Neural cell (in vitro differentiated cells): ENCODE data around the gene BMI1. TPM values are rescaled to one million over a fixed set of nuclear protein-coding genes. Genes with fewer than 3 reads are reported as not detected.

Experiments used
- H2AFZ ChIP-seq: fragments of 200-600, 300-800 bp; sonication (generic), shearing (Covaris generic); 2 replicates; pipeline ENCODE4 v1.6.0; 2014; ENCODE audit warnings: low read depth, mild to moderate bottlenecking, antibody characterized with exemption, low read length, moderate library complexity
- H3F3A ChIP-seq: fragments of 200-600 bp; shearing (Covaris generic); 2 replicates; pipeline ENCODE4 v1.6.1; 2016; ENCODE audit warnings: mild to moderate bottlenecking, moderate library complexity, mixed read lengths, antibody characterized with exemption, low read length; ENCODE audit not compliant: insufficient read depth, poor library complexity, severe bottlenecking
- H3K27ac ChIP-seq: fragments of 200-600, 300-800 bp; sonication (generic), shearing (Covaris generic); 2 replicates; pipeline ENCODE4 v1.5.1; 2014; ENCODE audit warnings: mild to moderate bottlenecking, low read length, moderate library complexity
- H3K27me3 ChIP-seq: fragments of 300-800, 200-600 bp; sonication (generic), shearing (Covaris generic); 2 replicates; pipeline ENCODE4 v1.6.0; 2014; ENCODE audit warnings: mild to moderate bottlenecking, low read depth, low read length, moderate library complexity; ENCODE audit not compliant: insufficient read depth
- H3K36me3 ChIP-seq: fragments of 300-800, 200-600 bp; sonication (generic), shearing (Covaris generic); 2 replicates; pipeline ENCODE4 v1.5.1; 2014; ENCODE audit warnings: mild to moderate bottlenecking, antibody characterized with exemption, low read length, moderate library complexity; ENCODE audit not compliant: insufficient read depth
- H3K4me2 ChIP-seq: fragments of 300-800, 200-600 bp; sonication (generic), shearing (Covaris generic); 2 replicates; pipeline ENCODE4 v1.6.0; 2014; ENCODE audit warnings: mild to moderate bottlenecking, low read length
- H3K4me3 ChIP-seq: fragments of 300-800, 200-600 bp; sonication (generic), shearing (Covaris generic); 2 replicates; pipeline ENCODE4 v1.5.1; 2014; ENCODE audit warnings: mild to moderate bottlenecking, low read length, moderate library complexity
- H3K79me2 ChIP-seq: fragments of 200-600 bp; shearing (Covaris generic); replicated peaks from 2 replicates; pipeline ENCODE4 v1.6.0; 2014; ENCODE audit warnings: mild to moderate bottlenecking, low read length, moderate library complexity; ENCODE audit not compliant: insufficient read depth
- H3K9ac ChIP-seq: fragments of 300-800, 200-600 bp; sonication (generic), shearing (Covaris generic); 2 replicates; pipeline ENCODE4 v1.6.1; 2016; ENCODE audit warnings: mild to moderate bottlenecking, low read length, mixed read lengths
- H3K9me2 ChIP-seq: fragments of 200-600 bp; shearing (Covaris generic); 2 replicates; pipeline ENCODE4 v1.6.1; 2016; ENCODE audit warnings: mild to moderate bottlenecking, low read length, mixed read lengths; ENCODE audit not compliant: insufficient read depth
- H3K9me3 ChIP-seq: fragments of 200-600, 300-800 bp; sonication (generic), shearing (Covaris generic); 2 replicates; pipeline ENCODE4 v1.6.1; 2016; ENCODE audit warnings: mild to moderate bottlenecking, mixed run types, low read length, moderate library complexity, mixed read lengths
- H4K20me1 ChIP-seq: fragments of 200-600 bp; shearing (Covaris generic); 2 replicates; pipeline ENCODE4 v1.6.1; 2016; ENCODE audit warnings: mild to moderate bottlenecking, mixed run types; ENCODE audit not compliant: insufficient read depth
- CTCF ChIP-seq: fragments of 450-650 bp; IDR thresholded peaks from 2 replicates; pipeline ENCODE4 v1.5.1; 2014; ENCODE audit warnings: antibody characterized with exemption, mild to moderate bottlenecking, moderate library complexity; ENCODE audit not compliant: poor library complexity, severe bottlenecking
- EP300 ChIP-seq: fragments of 450-650 bp; conservative IDR thresholded peaks from 2 replicates; pipeline ENCODE4 v1.6.1; 2014; ENCODE audit warnings: antibody characterized with exemption, mild to moderate bottlenecking, moderate library complexity; ENCODE audit not compliant: poor library complexity, severe bottlenecking
- EZH2 ChIP-seq: fragments of 200-600, 300-800 bp; shearing (Covaris generic), sonication (generic); IDR thresholded peaks from 2 replicates; pipeline ENCODE4 v1.6.1; 2014; ENCODE audit warnings: antibody characterized with exemption, low read length, borderline replicate concordance, mild to moderate bottlenecking; ENCODE audit not compliant: insufficient read depth, poor library complexity, severe bottlenecking
- MXI1 ChIP-seq: fragments of 450-650 bp; conservative IDR thresholded peaks from 2 replicates; pipeline ENCODE4 v1.6.1; 2014; ENCODE audit warnings: antibody characterized with exemption, mild to moderate bottlenecking; ENCODE audit not compliant: poor library complexity, severe bottlenecking
- POLR2AphosphoS5 ChIP-seq: IDR thresholded peaks from 2 replicates; pipeline ENCODE4 v1.6.1; 2012
- RAD21 ChIP-seq: fragments of 450-650 bp; conservative IDR thresholded peaks from 2 replicates; pipeline ENCODE4 v1.6.1; 2014; ENCODE audit warnings: antibody characterized with exemption, mild to moderate bottlenecking, moderate library complexity
- REST ChIP-seq: IDR thresholded peaks from 2 replicates; pipeline ENCODE4 v1.6.1; 2012; ENCODE audit warnings: borderline replicate concordance
- SMC3 ChIP-seq: fragments of 450-650 bp; conservative IDR thresholded peaks from 2 replicates; pipeline ENCODE4 v1.6.1; 2014; ENCODE audit warnings: antibody characterized with exemption, mild to moderate bottlenecking, moderate library complexity; ENCODE audit not compliant: poor library complexity
- TAF1 ChIP-seq: IDR thresholded peaks from 2 replicates; pipeline ENCODE4 v1.6.1; 2012; ENCODE audit warnings: low read depth
- polyA plus RNA-seq: library from polyadenylated mRNA; depleted of rRNA; stranded (reverse); fragments of >200 nt; gene quantifications from 2 replicates; pipeline ENCODE4 v1.2.3, GENCODE V29; 2014

Gene BMI1
- polyA plus RNA-seq, 1 donor from 2014 or later: 86.8 TPM

- Histone ChIP-seq H3K9ac (no peak overlapping the region), H3K9me2 (no peaks in the 10 kb centered on the region), H3K79me2 (no peaks in the 10 kb centered on the region), H3K4me2 (no peak overlapping the region), H3K36me3 (no peaks in the 10 kb centered on the region), H3K27ac (no peak overlapping the region), H3K27me3 (no peaks in the 10 kb centered on the region), H3K4me3 (no peak overlapping the region), H3F3A (no peaks in the 10 kb centered on the region), H3K9me3 (no peaks in the 10 kb centered on the region), H2AFZ (no peak overlapping the region), H4K20me1 (no peaks in the 10 kb centered on the region)
- TF ChIP-seq EP300: no peak
- TF ChIP-seq RAD21: no peak
- no peak for TF ChIP-seq TAF1
- no peak for TF ChIP-seq REST
- TF ChIP-seq EZH2: no peak
- TF ChIP-seq POLR2AphosphoS5: no peak
- no peak for TF ChIP-seq MXI1
- TF ChIP-seq CTCF: no peak
- no peak for TF ChIP-seq SMC3
These were observed 15.2 kb upstream of the BMI1 start for GRCh38 chr10:22305721-22306120.

GRCh38 chr10:22308390-22308789, 12.5 kb upstream of the BMI1 start:
- Histone ChIP-seq H3F3A (no peaks in the 10 kb centered on the region), H3K9ac (no peak overlapping the region), H3K27ac (no peak overlapping the region), H3K36me3 (no peaks in the 10 kb centered on the region), H4K20me1 (no peaks in the 10 kb centered on the region), H3K27me3 (peaks cover 6% of the 10 kb centered on the region), H2AFZ (no peak overlapping the region), H3K9me2 (no peaks in the 10 kb centered on the region), H3K79me2 (no peaks in the 10 kb centered on the region), H3K4me2 (no peak overlapping the region), H3K4me3 (no peak overlapping the region), H3K9me3 (no peaks in the 10 kb centered on the region)
- TF ChIP-seq MXI1: no peak
- TF ChIP-seq SMC3: no peak
- no peak for TF ChIP-seq RAD21
- TF ChIP-seq EZH2: no peak
- no peak for TF ChIP-seq EP300
- TF ChIP-seq TAF1: no peak
- no peak for TF ChIP-seq CTCF
- no peak for TF ChIP-seq REST
- no peak for TF ChIP-seq POLR2AphosphoS5
